Fibroblast of the aortic adventitia (primary cell): ENCODE data around the gene RREB1. TPM values are rescaled to one million over a fixed set of nuclear protein-coding genes. Genes with fewer than 3 reads are reported as not detected.

Experiments used
- DNase-seq: peaks from one replicate; pipeline ENCODE4 v3.0.0-alpha.2; 2010; ENCODE audit warnings: low read depth
- H3K4me3 ChIP-seq: 2 replicates; pipeline ENCODE4 v1.5.1; 2011; ENCODE audit warnings: low read depth, mild to moderate bottlenecking, control low read depth, low read length, moderate library complexity
- CTCF ChIP-seq: IDR thresholded peaks from 2 replicates; pipeline ENCODE4 v1.5.1; 2011; ENCODE audit warnings: mild to moderate bottlenecking, low read length, control low read depth, inconsistent platforms; ENCODE audit not compliant: insufficient read depth
- total RNA-seq: library from RNA; depleted of rRNA; stranded (reverse); fragments of >200 nt; gene quantifications from 2 replicates; pipeline ENCODE4 v1.2.3, GENCODE V29; 2012; ENCODE audit warnings: low replicate concordance

RREB1 gene
- total RNA-seq, 1 donor: 17.6 TPM

DNA sequence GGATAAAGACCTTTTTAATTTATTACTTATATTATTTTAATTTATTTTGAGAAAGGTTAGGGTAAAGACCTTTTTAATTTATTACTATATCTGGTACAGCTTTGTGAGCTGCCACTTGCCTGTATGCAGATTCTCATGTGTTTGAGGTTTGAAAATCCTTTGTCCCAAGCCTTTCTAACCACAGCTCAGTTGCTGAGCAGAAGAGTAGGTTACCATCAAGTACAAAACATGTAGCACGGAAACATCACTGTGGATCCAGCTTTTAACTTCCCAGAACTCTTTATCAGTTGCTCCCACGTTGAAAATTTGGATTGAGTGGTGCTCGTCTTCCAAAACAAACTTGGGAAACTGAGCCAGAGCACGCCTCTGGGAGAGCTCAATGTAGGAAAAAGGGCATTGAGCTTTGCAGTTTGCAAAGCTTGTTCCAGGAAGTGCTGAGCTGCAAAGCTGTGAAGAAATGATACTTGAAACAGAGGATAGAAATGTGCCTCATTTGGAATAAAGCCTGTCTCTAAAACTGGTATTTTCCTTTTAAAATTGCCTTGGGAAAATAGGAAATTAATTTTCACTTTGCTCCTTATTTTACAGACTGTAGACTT lies 89.0 kb downstream of the RREB1 start:
- no peak for DNase-seq
- no peak overlapping the region for H3K4me3 ChIP-seq
- TF ChIP-seq CTCF: no peak

- H3K4me3 ChIP-seq: no peak overlapping the region
- no peak for DNase-seq
- TF ChIP-seq CTCF: no peak
Observed at GRCh38 chr6:7197747-7198146, 90.0 kb downstream of the RREB1 start.

DNA sequence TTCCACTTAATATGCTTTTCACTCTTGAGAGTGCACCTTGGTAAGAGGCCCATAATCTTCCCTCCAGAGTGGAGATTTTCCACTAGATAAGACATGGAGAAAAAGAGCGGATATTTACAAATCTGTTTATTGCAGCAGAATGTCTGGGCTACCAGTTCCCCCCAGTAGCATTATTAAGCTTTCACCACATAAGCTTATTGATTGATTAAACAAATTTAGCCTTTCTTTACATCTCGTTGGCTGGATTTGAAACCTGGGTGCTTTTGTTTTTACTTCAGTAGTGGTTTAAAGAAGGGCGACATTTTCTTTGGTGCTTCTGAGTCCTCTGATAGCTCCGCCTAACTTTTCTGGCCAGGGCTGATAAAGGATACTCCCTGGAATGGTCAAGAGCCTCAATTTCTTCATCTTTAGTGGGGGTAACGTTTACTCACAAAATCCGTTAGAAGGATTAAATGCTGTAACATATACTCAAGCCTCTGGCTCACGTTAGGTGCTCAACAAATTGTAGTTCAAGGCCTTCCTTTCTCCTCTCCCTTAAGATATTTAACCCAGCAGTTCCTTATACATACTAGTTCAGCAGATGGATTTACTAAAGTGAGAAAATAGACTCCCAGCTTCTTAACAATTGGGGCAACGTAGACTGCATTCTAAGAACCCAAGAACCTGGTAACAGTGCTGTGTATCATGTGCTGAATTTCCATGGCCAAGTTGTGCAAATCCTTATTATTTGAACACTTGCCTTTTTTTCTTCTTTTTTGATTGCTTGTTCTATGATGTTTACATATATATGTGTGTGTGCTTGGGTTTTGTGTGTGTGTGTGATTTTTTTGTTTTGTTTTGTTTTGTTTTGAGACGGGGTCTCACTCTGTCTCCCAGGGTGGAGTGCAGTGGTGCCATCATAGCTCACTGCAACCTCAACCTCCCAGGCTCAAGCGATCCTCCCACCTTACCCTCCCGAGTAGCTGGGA lies 91.4 kb downstream of the RREB1 start:
- no peak for DNase-seq
- no peak overlapping the region for H3K4me3 ChIP-seq
- TF ChIP-seq CTCF: no peak

- no peak for DNase-seq
- no peak for TF ChIP-seq CTCF
- H3K4me3 ChIP-seq: no peak overlapping the region
Observed at GRCh38 chr6:7200598-7201443, 93.1 kb downstream of the RREB1 start.

DNA sequence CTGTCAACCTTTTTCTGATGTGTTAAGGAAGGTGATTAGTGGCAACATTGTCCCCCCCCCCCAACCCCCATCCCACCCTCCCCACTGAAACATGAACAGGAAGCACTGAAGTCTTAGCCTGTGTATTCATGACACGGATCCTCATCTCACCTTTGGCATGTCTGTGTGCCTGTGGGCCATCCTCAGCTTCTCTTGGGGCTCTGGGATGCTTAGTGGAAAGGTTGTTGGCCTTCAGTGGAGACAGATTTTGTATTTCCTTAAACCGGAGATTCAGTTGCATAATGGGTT lies 93.6 kb downstream of the RREB1 start:
- no peak overlapping the region for H3K4me3 ChIP-seq
- no peak for TF ChIP-seq CTCF

DNA sequence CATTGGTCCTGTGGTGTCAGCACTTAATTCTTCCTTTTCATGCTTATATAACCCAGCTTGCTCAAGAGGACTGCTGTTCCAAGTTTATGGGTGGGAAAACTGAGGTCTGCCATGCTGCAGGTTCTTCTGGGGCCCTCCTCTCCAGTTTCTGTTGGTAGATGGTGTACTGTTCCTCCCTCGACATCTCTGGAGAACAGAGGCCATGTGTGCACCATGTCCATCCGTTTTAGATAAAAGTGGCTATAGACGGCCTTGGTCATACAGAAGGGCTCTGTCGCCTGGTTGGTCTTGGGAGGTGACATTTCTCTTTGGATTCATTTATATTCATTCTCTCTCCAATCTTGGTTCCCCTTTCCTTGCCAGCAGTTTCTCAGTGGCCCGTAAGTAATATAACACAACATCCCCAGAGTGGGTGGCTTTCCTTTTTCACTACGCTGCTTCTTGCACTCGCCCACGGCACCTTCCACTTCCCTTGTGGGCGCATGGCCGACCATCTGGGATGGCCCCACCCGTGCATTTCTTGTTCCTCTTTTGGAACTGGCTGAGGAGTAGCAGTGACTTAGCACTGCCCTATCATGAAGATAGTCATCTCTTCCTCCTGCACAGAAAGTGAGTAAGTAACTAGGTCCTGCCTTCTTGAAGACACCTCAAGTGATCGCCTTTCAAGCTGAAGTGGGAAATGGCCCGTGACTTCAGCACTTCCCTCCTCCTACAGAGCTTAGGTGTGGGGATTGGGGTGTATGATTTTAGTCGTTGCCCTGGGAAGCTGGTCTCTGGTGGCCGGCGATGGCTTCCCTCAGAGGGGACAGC lies 94.2 kb downstream of the RREB1 start:
- H3K4me3 ChIP-seq: no peak overlapping the region
- TF ChIP-seq CTCF: no peak
- DNase-seq: no peak

More for the DNA sequence above, 93.6 kb downstream of the RREB1 start:
- no peak for DNase-seq
